PC-3 (cell line): ENCODE measurements around the gene STRN3.

ENCODE experiments used
- EZH2 ChIP-seq: fragments of 300-600 bp; sonication (generic); IDR thresholded peaks from one replicate; pipeline ENCODE4 v1.6.1; 2017; ENCODE audit warnings: antibody characterized with exemption, mild to moderate bottlenecking, low read length; ENCODE audit not compliant: unreplicated experiment
- TF ChIP-seq, protein P1 (sequence below): fragments of 300-600 bp; sonication (generic); conservative IDR thresholded peaks from 2 replicates; pipeline ENCODE4 v1.5.1; 2017; ENCODE audit warnings: antibody characterized with exemption, low read depth, mild to moderate bottlenecking, low read length

DNA sequence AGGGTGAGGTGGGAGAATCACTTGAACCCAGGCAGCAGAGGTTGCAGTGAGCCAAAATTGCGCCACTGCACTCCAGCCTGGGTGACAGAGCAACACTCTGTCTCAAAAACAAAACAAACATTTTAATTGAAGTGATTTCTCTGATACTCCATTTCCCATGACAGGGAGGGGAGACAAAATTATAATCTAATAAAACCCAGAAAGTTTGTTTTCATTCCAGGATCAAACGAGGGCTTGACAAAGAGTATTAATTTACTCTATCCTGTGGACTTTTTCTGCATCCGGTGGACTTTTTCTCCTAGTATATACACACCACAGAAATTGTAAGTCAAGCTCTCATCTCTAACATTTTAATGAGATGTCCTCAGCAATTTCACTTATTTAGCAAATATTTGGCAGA lies 15.2 kb downstream of the STRN3 start:
- TF ChIP-seq, protein P1, sequence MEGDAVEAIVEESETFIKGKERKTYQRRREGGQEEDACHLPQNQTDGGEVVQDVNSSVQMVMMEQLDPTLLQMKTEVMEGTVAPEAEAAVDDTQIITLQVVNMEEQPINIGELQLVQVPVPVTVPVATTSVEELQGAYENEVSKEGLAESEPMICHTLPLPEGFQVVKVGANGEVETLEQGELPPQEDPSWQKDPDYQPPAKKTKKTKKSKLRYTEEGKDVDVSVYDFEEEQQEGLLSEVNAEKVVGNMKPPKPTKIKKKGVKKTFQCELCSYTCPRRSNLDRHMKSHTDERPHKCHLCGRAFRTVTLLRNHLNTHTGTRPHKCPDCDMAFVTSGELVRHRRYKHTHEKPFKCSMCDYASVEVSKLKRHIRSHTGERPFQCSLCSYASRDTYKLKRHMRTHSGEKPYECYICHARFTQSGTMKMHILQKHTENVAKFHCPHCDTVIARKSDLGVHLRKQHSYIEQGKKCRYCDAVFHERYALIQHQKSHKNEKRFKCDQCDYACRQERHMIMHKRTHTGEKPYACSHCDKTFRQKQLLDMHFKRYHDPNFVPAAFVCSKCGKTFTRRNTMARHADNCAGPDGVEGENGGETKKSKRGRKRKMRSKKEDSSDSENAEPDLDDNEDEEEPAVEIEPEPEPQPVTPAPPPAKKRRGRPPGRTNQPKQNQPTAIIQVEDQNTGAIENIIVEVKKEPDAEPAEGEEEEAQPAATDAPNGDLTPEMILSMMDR: no peak
- TF ChIP-seq EZH2: no peak
